PC-9 (cell line): Measurements from ENCODE around the gene ECD.

Experiments used
- CTCF ChIP-seq: fragments of 200-600 bp; sonication (generic); conservative IDR thresholded peaks from 2 replicates; pipeline ENCODE4 v1.6.1; 2017; ENCODE audit warnings: mixed run types, antibody characterized with exemption, mild to moderate bottlenecking, moderate library complexity
- EZH2 ChIP-seq: fragments of 200-600 bp; sonication (generic); IDR thresholded peaks from 2 replicates; pipeline ENCODE4 v1.8.0; 2017; ENCODE audit warnings: antibody characterized with exemption, low read depth

DNA sequence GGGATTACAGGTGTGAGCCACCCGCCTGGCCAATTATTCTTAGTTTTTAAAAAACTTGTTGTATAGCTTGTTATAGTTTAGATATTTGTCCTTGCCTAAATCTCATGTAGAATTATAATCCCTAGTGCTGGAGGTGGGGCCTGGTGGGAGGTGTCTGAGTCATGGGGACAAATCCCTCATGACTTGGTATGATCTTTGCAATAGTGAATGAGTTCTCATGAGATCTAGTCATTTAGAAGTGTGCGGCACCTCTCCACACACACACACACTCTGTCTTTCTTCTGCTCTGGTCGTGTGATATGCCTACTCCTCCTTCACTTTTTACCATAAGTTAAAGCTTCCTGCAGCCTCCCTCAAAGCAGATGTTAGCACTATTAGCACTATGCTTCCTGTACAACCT lies 37.3 kb upstream of the ECD start:
- TF ChIP-seq CTCF, result no peak
- no peak for TF ChIP-seq EZH2
